HL-60 (cell line): ENCODE results near the gene RALGAPB.

ENCODE experiments used
- DNase-seq, 2 experiments: peaks; one replicate each; pipeline ENCODE4 v3.0.0-alpha.2; 2010 to 2020; ENCODE audit warnings: low read depth in 1 of 2, low spot score in 1 of 2
- H3K27ac ChIP-seq: fragments of 250-450 bp; sonication (Bioruptor Pico); replicated peaks from 2 replicates; pipeline ENCODE4 v1.5.1; 2020; ENCODE audit warnings: mild to moderate bottlenecking, moderate library complexity
- H3K27me3 ChIP-seq: fragments of 250-450 bp; sonication (Bioruptor Pico); 2 replicates; pipeline ENCODE4 v1.5.1; 2021; ENCODE audit warnings: mild to moderate bottlenecking, moderate library complexity; ENCODE audit not compliant: insufficient read depth, poor library complexity, severe bottlenecking
- H3K4me3 ChIP-seq: replicated peaks from 2 replicates; pipeline ENCODE4 v1.5.1; 2011; ENCODE audit warnings: mild to moderate bottlenecking, control low read depth, low read length; ENCODE audit not compliant: insufficient read depth
- CTCF ChIP-seq: IDR thresholded peaks from one replicate; pipeline ENCODE4 v1.5.1; 2011; ENCODE audit warnings: low read length, control low read depth, inconsistent platforms; ENCODE audit not compliant: insufficient read depth
- GABPA ChIP-seq: IDR thresholded peaks from 2 replicates; pipeline ENCODE4 v1.6.1; 2012; ENCODE audit warnings: low read depth
- POLR2AphosphoS5 ChIP-seq: IDR thresholded peaks from 2 replicates; pipeline ENCODE4 v1.6.1; 2012; ENCODE audit warnings: low read depth
- REST ChIP-seq: IDR thresholded peaks from 2 replicates; pipeline ENCODE4 v1.6.1; 2012; ENCODE audit warnings: low read depth; ENCODE audit not compliant: insufficient replicate concordance
- SPI1 ChIP-seq: IDR thresholded peaks from 2 replicates; pipeline ENCODE4 v1.6.1; 2012; ENCODE audit warnings: low read depth, mild to moderate bottlenecking, borderline replicate concordance

The RALGAPB gene

GRCh38 chr20:38612751-38613515 lies 140.3 kb downstream of the RALGAPB start:
- no peak for TF ChIP-seq POLR2AphosphoS5
- no peak for TF ChIP-seq GABPA
- no peak for TF ChIP-seq REST
- TF ChIP-seq SPI1: no peak
- no peak for DNase-seq
- Histone ChIP-seq H3K27ac (no peak overlapping the region), H3K4me3 (no peak overlapping the region), H3K27me3 (no peaks in the 10 kb centered on the region)

- DNase-seq: no peak
- no peak overlapping the region for H3K27ac ChIP-seq
- no peak for TF ChIP-seq SPI1
- no peak for TF ChIP-seq REST
- no peak for TF ChIP-seq GABPA
- no peak for TF ChIP-seq CTCF
- TF ChIP-seq POLR2AphosphoS5: no peak
- no peaks in the 10 kb centered on the region for H3K27me3 ChIP-seq
- no peak overlapping the region for H3K4me3 ChIP-seq
Measured at GRCh38 chr20:38615283-38615682, 142.6 kb downstream of the RALGAPB start.

- TF ChIP-seq CTCF: no peak
- no peak for TF ChIP-seq SPI1
- no peak for TF ChIP-seq REST
- no peak for TF ChIP-seq GABPA
- TF ChIP-seq POLR2AphosphoS5: no peak
- DNase-seq: no peak
- Histone ChIP-seq H3K27me3 (no peaks in the 10 kb centered on the region), H3K4me3 (no peak overlapping the region), H3K27ac (no peak overlapping the region)
Measured at GRCh38 chr20:38616457-38616856, 143.8 kb downstream of the RALGAPB start.
